Type B pancreatic cell (in vitro differentiated cells): ENCODE results near the gene WFIKKN1. TPM values are rescaled to one million over a fixed set of nuclear protein-coding genes. Genes with fewer than 3 reads are reported as not detected.

Experiments
- DNase-seq: peaks from one replicate; pipeline ENCODE4 v3.0.0; 2021; ENCODE audit warnings: mixed read lengths; ENCODE audit not compliant: unreplicated experiment; ENCODE audit errors: extremely low spot score
- H3K27ac Mint-ChIP-seq: 2 replicates; pipeline ENCODE4 v1.8.0; 2021; ENCODE audit warnings: mild to moderate bottlenecking, mixed read lengths
- H3K27me3 Mint-ChIP-seq: 2 replicates; pipeline ENCODE4 v1.8.0; 2021; ENCODE audit warnings: mixed read lengths
- H3K36me3 Mint-ChIP-seq: 2 replicates; pipeline ENCODE4 v1.8.0; 2021; ENCODE audit warnings: mixed read lengths
- H3K4me1 Mint-ChIP-seq: one replicate; pipeline ENCODE4 v1.8.0; 2021; ENCODE audit warnings: mixed read lengths; ENCODE audit not compliant: unreplicated experiment
- H3K4me3 Mint-ChIP-seq: 2 replicates; pipeline ENCODE4 v1.8.0; 2021; ENCODE audit warnings: mild to moderate bottlenecking, mixed read lengths
- H3K9me3 Mint-ChIP-seq: 2 replicates; pipeline ENCODE4 v1.8.0; 2021; ENCODE audit warnings: mixed read lengths
- total RNA-seq: library from RNA; stranded (reverse); gene quantifications from 2 replicates; pipeline ENCODE4 v1.2.1, GENCODE V29; 2021; ENCODE audit warnings: low replicate concordance
- TF ChIP-seq, protein P1 (sequence below): fragments of 200-600 bp; sonication (generic); conservative IDR thresholded peaks from 2 replicates; pipeline ENCODE4 v1.5.0; 2021; ENCODE audit warnings: antibody characterized with exemption, mild to moderate bottlenecking

WFIKKN1 gene
- total RNA-seq, 1 donor from 2014 or later: 9.0 TPM

DNA sequence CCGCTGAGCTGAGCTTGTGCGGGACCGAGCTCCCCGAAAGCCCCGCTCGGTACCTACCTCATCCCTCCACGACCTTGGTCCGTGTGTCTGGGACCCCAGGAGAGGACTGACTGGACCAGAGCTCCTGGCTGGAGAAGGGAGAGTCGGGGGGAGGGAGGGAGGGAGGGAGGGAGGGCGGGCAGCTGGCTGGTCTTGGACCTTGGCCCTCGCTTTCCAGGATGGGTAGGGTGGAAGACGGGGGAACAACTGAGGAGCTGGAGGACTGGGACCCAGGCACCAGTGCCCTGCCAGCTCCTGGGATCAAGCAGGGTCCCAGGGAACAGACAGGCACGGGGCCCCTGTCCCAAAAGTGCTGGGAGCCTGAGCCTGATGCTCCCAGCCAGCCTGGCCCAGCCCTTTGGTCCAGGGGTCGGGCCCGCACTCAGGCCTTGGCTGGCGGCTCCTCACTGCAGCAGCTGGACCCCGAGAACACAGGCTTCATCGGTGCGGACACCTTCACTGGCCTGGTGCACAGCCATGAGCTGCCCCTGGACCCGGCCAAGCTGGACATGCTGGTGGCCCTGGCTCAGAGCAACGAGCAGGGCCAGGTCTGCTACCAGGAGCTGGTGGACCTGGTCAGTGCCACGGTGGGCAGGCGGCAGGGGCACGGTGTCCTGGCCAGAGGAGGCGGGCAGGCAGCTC is 45.2 kb downstream of the WFIKKN1 start:
- Mint-ChIP-seq H3K9me3 (no peaks in the 10 kb centered on the region), H3K4me1 (no peaks in the 10 kb centered on the region), H3K27me3 (peaks cover 5% of the 10 kb centered on the region), H3K27ac (no peak overlapping the region), H3K36me3 (no peaks in the 10 kb centered on the region), H3K4me3 (no peak overlapping the region)
- TF ChIP-seq, protein P1, sequence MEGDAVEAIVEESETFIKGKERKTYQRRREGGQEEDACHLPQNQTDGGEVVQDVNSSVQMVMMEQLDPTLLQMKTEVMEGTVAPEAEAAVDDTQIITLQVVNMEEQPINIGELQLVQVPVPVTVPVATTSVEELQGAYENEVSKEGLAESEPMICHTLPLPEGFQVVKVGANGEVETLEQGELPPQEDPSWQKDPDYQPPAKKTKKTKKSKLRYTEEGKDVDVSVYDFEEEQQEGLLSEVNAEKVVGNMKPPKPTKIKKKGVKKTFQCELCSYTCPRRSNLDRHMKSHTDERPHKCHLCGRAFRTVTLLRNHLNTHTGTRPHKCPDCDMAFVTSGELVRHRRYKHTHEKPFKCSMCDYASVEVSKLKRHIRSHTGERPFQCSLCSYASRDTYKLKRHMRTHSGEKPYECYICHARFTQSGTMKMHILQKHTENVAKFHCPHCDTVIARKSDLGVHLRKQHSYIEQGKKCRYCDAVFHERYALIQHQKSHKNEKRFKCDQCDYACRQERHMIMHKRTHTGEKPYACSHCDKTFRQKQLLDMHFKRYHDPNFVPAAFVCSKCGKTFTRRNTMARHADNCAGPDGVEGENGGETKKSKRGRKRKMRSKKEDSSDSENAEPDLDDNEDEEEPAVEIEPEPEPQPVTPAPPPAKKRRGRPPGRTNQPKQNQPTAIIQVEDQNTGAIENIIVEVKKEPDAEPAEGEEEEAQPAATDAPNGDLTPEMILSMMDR: no peak
- DNase-seq: no peak

DNA sequence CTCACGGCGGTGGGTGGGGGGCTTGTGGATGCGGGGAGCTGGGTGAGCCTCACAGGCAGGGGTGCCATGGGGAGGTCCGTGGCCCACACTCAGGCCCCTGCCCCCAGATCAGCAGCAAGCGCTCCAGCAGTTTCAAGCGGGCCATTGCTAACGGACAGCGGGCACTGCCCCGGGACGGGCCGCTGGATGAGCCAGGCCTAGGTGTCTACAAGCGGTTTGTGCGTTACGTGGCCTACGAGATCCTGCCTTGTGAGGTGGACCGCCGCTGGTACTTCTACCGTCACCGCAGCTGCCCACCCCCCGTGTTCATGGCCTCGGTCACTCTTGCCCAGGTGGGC is 45.7 kb downstream of the WFIKKN1 start:
- H3K27me3 Mint-ChIP-seq: peaks cover 5% of the 10 kb centered on the region
- no peak overlapping the region for H3K27ac Mint-ChIP-seq
- TF ChIP-seq, protein P1: no peak
- H3K4me1 Mint-ChIP-seq: no peaks in the 10 kb centered on the region
- no peak overlapping the region for H3K4me3 Mint-ChIP-seq
- H3K9me3 Mint-ChIP-seq: no peaks in the 10 kb centered on the region
- no peaks in the 10 kb centered on the region for H3K36me3 Mint-ChIP-seq
- no peak for DNase-seq

DNA sequence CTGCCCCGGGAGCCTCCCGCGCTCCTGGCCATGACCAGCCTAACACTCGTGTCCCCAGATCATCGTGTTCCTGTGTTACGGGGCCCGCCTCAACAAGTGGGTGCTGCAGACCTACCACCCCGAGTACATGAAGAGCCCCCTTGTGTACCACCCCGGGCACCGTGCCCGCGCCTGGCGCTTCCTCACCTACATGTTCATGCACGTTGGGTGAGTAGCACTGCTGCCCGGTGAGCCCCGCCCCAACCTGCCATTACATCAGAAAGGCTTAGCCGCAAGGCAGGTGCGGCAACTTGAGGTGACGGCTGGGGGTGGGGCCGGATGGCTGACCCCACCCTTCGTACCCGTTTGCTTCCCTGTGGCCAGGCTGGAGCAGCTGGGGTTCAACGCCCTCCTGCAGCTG is 46.1 kb downstream of the WFIKKN1 start:
- H3K9me3 Mint-ChIP-seq: no peaks in the 10 kb centered on the region
- peaks cover 5% of the 10 kb centered on the region for H3K27me3 Mint-ChIP-seq
- H3K4me1 Mint-ChIP-seq: no peaks in the 10 kb centered on the region
- no peaks in the 10 kb centered on the region for H3K36me3 Mint-ChIP-seq
- no peak overlapping the region for H3K27ac Mint-ChIP-seq
- no peak for DNase-seq
- H3K4me3 Mint-ChIP-seq: no peak overlapping the region
- TF ChIP-seq, protein P1: no peak

DNA sequence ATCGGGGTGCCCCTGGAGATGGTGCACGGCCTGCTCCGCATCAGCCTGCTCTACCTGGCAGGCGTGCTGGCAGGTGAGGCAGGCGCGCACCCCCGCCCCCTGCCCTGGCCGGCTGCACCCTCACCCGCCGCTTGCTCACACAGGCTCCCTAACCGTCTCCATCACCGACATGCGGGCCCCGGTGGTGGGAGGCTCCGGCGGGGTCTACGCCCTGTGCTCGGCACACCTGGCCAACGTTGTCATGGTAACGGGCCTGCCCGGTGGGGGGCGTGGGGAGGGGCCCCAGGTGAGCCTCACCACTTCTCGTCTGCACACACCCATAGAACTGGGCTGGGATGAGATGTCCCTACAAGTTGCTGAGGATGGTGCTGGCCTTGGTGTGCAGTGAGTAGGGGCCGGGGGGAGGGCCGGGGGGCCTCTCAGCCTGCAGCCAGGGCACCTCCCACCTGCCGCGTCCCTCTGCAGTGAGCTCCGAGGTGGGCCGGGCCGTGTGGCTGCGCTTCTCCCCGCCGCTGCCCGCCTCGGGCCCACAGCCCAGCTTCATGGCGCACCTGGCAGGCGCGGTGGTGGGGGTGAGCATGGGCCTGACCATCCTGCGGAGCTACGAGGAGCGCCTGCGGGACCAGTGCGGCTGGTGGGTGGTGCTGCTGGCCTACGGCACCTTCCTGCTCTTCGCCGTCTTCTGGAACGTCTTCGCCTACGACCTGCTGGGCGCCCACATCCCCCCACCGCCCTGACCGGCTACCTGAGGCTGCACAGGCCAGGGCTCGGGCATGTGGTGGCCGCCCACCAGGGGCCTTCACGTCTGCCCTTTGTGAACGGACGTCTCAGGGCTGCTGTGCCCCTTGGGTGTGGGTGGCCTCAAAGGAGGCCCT is 46.8 kb downstream of the WFIKKN1 start:
- Mint-ChIP-seq H3K27me3 (peaks cover 5% of the 10 kb centered on the region), H3K4me1 (peaks cover 2% of the 10 kb centered on the region), H3K36me3 (peaks cover 2% of the 10 kb centered on the region), H3K27ac (no peak overlapping the region), H3K4me3 (no peak overlapping the region), H3K9me3 (no peaks in the 10 kb centered on the region)
- no peak for DNase-seq
- TF ChIP-seq, protein P1: no peak

DNA sequence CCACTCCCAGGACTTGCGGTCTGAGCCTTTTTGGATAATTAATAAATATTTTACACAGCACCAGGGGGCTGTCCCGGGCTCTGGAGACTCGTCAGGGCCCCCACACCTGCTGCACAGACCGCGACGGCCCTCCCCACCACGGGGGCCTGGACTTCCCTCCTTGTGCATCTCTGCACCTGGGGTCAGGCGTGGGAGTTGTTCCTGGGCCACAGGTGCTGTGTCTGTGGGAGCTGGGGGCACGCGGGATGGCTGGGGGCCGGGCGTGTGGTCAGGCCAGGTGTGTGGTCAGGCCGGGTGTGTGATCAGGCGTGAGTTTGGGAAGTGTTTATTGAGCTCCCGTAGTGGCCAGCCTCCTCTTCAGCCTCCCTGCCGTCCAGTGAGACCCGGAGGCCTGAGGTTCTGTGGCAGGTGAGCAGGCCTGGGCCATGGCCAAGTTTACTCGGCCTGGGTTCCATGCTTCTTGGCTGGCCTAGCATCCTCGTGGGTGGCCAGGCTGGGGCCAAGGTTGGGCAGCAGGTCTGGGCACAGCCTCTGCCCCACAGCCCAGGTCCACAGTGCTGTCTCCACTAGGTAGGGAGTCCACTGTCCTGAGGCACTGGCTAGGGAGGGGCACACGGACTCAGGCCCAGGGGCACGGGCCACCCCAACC is 47.5 kb downstream of the WFIKKN1 start:
- Mint-ChIP-seq H3K9me3 (no peaks in the 10 kb centered on the region), H3K36me3 (peaks cover 4% of the 10 kb centered on the region), H3K27me3 (peaks cover 5% of the 10 kb centered on the region), H3K4me1 (peaks cover 3% of the 10 kb centered on the region), H3K27ac (no peak overlapping the region), H3K4me3 (no peak overlapping the region)
- DNase-seq: no peak
- TF ChIP-seq, protein P1: no peak
